Karpas-422 (cell line): ENCODE results near the gene SEMA7A. TPM values are rescaled to one million over a fixed set of nuclear protein-coding genes. Genes with fewer than 3 reads are reported as not detected.

ENCODE experiments used
- DNase-seq: peaks from one replicate; pipeline ENCODE4 v3.0.0-alpha.2; 2015
- H2AFZ ChIP-seq: fragments of 200-600 bp; sonication (generic); 2 replicates; pipeline ENCODE4 v1.6.1; 2014; ENCODE audit warnings: antibody characterized with exemption, low read length, mixed read lengths
- H3K27ac ChIP-seq: fragments of 200-600 bp; sonication (generic); 2 replicates; pipeline ENCODE4 v1.5.1; 2014; ENCODE audit warnings: mild to moderate bottlenecking, low read length, moderate library complexity
- H3K27me3 ChIP-seq: fragments of 200-600 bp; sonication (generic); 2 replicates; pipeline ENCODE4 v1.6.1; 2014; ENCODE audit warnings: low read length, mixed read lengths
- H3K36me3 ChIP-seq: fragments of 200-600 bp; sonication (generic); 2 replicates; pipeline ENCODE4 v1.6.1; 2014; ENCODE audit warnings: low read length, mixed read lengths; ENCODE audit not compliant: insufficient read depth
- H3K4me1 ChIP-seq: fragments of 200-600 bp; sonication (generic); 2 replicates; pipeline ENCODE4 v1.6.1; 2014; ENCODE audit warnings: mild to moderate bottlenecking, low read length, mixed read lengths
- H3K4me2 ChIP-seq: fragments of 200-600 bp; sonication (generic); 2 replicates; pipeline ENCODE4 v1.6.1; 2014; ENCODE audit warnings: low read length, low read depth, mild to moderate bottlenecking; ENCODE audit not compliant: poor library complexity, severe bottlenecking
- H3K4me3 ChIP-seq: fragments of 200-600 bp; sonication (generic); 2 replicates; pipeline ENCODE4 v1.5.1; 2014; ENCODE audit warnings: mild to moderate bottlenecking, antibody characterized with exemption, low read length, mixed read lengths
- H3K79me2 ChIP-seq: fragments of 200-600 bp; sonication (generic); 2 replicates; pipeline ENCODE4 v1.6.1; 2014; ENCODE audit warnings: mild to moderate bottlenecking, low read length, mixed read lengths
- H3K9ac ChIP-seq: fragments of 200-600 bp; sonication (generic); 2 replicates; pipeline ENCODE4 v1.6.0; 2014; ENCODE audit warnings: low read length
- H3K9me2 ChIP-seq: fragments of 200-600 bp; sonication (generic), shearing (Covaris generic); replicated peaks from 2 replicates; pipeline ENCODE4 v1.6.0; 2014; ENCODE audit warnings: mild to moderate bottlenecking, low read length, moderate library complexity; ENCODE audit not compliant: insufficient read depth
- H3K9me3 ChIP-seq: fragments of 300-700, 200-600 bp; sonication (generic); 2 replicates; pipeline ENCODE4 v1.6.1; 2014; ENCODE audit warnings: low read length, mixed read lengths
- H4K20me1 ChIP-seq: fragments of 200-600 bp; sonication (generic); 2 replicates; pipeline ENCODE4 v1.6.1; 2014; ENCODE audit warnings: mild to moderate bottlenecking, antibody characterized with exemption, low read length, low read depth; ENCODE audit not compliant: insufficient read depth
- total RNA-seq: library from RNA; depleted of rRNA; stranded (reverse); fragments of >200 nt; shearing (Covaris generic); gene quantifications from 2 replicates; pipeline ENCODE4 v1.2.3, GENCODE V29; 2014; ENCODE audit warnings: low replicate concordance

Gene SEMA7A
- total RNA-seq, 1 experiment from 2014 or later, result 41.6 TPM

- H2AFZ ChIP-seq, result no peak overlapping the region
- peak overlapping the region; percentile 52 for H3K9ac ChIP-seq
- H3K4me2 ChIP-seq, result peak overlapping the region; percentile 69
- H3K27me3 ChIP-seq, result no peaks in the 10 kb centered on the region
- DNase-seq, result peak; percentile 84
- peak overlapping the region; percentile 50 for H3K4me3 ChIP-seq
- H3K9me3 ChIP-seq, result no peaks in the 10 kb centered on the region
- peak overlapping the region; percentile 51 for H3K27ac ChIP-seq
- no peaks in the 10 kb centered on the region for H3K9me2 ChIP-seq
- H4K20me1 ChIP-seq, result peaks cover 10% of the 10 kb centered on the region; the same call in 1 of the 2 replicates
- peaks cover 9% of the 10 kb centered on the region; the same call in 1 of the 2 replicates for H3K36me3 ChIP-seq
- H3K4me1 ChIP-seq, result peaks cover 95% of the 10 kb centered on the region
- no peaks in the 10 kb centered on the region for H3K79me2 ChIP-seq
These were observed 22.1 kb downstream of the SEMA7A start for GRCh38 chr15:74411686-74412085.

- no peaks in the 10 kb centered on the region for H3K9me2 ChIP-seq
- no peak overlapping the region for H3K4me2 ChIP-seq
- H3K36me3 ChIP-seq, result peaks cover 9% of the 10 kb centered on the region; the same call in 1 of the 2 replicates
- H2AFZ ChIP-seq, result no peak overlapping the region
- H3K9ac ChIP-seq, result no peak overlapping the region
- DNase-seq, result no peak
- no peaks in the 10 kb centered on the region for H3K9me3 ChIP-seq
- H3K27me3 ChIP-seq, result no peaks in the 10 kb centered on the region
- H3K4me3 ChIP-seq, result no peak overlapping the region
- no peaks in the 10 kb centered on the region for H3K79me2 ChIP-seq
- H4K20me1 ChIP-seq, result peaks cover 4% of the 10 kb centered on the region; the same call in 1 of the 2 replicates
- peaks cover 95% of the 10 kb centered on the region for H3K4me1 ChIP-seq
- H3K27ac ChIP-seq, result peak overlapping the region; percentile 21; the same call in 1 of the 2 replicates
These were observed 23.3 kb downstream of the SEMA7A start for GRCh38 chr15:74410502-74410901.

- DNase-seq, result no peak
These were observed 24.5 kb downstream of the SEMA7A start for GRCh38 chr15:74409225-74409624.

GRCh38 chr15:74408815-74409214 is 24.9 kb downstream of the SEMA7A start:
- Histone ChIP-seq H3K4me3 (no peak overlapping the region), H3K4me2 (no peak overlapping the region), H4K20me1 (0 out of 2 replicates have a peak, but pooled peaks cover 4% of the 10 kb centered on the region), H3K9me3 (no peaks in the 10 kb centered on the region), H3K27me3 (no peaks in the 10 kb centered on the region), H3K36me3 (peaks cover 9% of the 10 kb centered on the region; the same call in 1 of the 2 replicates), H3K9ac (0 out of 2 replicates have a peak overlapping the region, but pooled peaks have one; percentile 2), H2AFZ (no peak overlapping the region), H3K27ac (peak overlapping the region; percentile 23; the same call in 1 of the 2 replicates), H3K9me2 (no peaks in the 10 kb centered on the region), H3K79me2 (no peaks in the 10 kb centered on the region), H3K4me1 (peaks cover 97% of the 10 kb centered on the region)
- no peak for DNase-seq

More at GRCh38 chr15:74409225-74409624, 24.5 kb downstream of the SEMA7A start:
- Histone ChIP-seq H3K9me2 (no peaks in the 10 kb centered on the region), H3K36me3 (peaks cover 9% of the 10 kb centered on the region; the same call in 1 of the 2 replicates), H3K9me3 (no peaks in the 10 kb centered on the region), H3K79me2 (no peaks in the 10 kb centered on the region), H3K27ac (no peak overlapping the region), H3K4me2 (no peak overlapping the region), H3K27me3 (no peaks in the 10 kb centered on the region), H4K20me1 (0 out of 2 replicates have a peak, but pooled peaks cover 4% of the 10 kb centered on the region), H3K4me1 (peaks cover 95% of the 10 kb centered on the region), H2AFZ (no peak overlapping the region), H3K9ac (no peak overlapping the region), H3K4me3 (no peak overlapping the region)

GRCh38 chr15:74408385-74408784 is 25.4 kb downstream of the SEMA7A start:
- H3K9ac ChIP-seq, result 0 out of 2 replicates have a peak overlapping the region, but pooled peaks have one; percentile 2

GRCh38 chr15:74406992-74407705 is 26.6 kb downstream of the SEMA7A start:
- H3K79me2 ChIP-seq, result no peaks in the 10 kb centered on the region
- peaks cover 9% of the 10 kb centered on the region; the same call in 1 of the 2 replicates for H3K36me3 ChIP-seq
- H3K9me2 ChIP-seq, result no peaks in the 10 kb centered on the region
- DNase-seq, result no peak
- H3K27ac ChIP-seq, result peak overlapping the region; percentile 92
- no peaks in the 10 kb centered on the region for H3K9me3 ChIP-seq
- peak overlapping the region; percentile 24 for H3K4me2 ChIP-seq
- H3K4me3 ChIP-seq, result no peak overlapping the region
- peaks cover 97% of the 10 kb centered on the region for H3K4me1 ChIP-seq
- H2AFZ ChIP-seq, result no peak overlapping the region
- no peaks in the 10 kb centered on the region for H3K27me3 ChIP-seq
- no peaks in the 10 kb centered on the region for H4K20me1 ChIP-seq
- H3K9ac ChIP-seq, result peak overlapping the region; percentile 7; the same call in 1 of the 2 replicates

More at GRCh38 chr15:74408385-74408784, 25.4 kb downstream of the SEMA7A start:
- no peaks in the 10 kb centered on the region for H3K79me2 ChIP-seq
- H3K4me1 ChIP-seq, result peaks cover 97% of the 10 kb centered on the region
- 0 out of 2 replicates have a peak, but pooled peaks cover under 1% of the 10 kb centered on the region for H4K20me1 ChIP-seq
- H3K9me3 ChIP-seq, result no peaks in the 10 kb centered on the region
- peak overlapping the region; percentile 23; the same call in 1 of the 2 replicates for H3K27ac ChIP-seq
- H3K36me3 ChIP-seq, result peaks cover 9% of the 10 kb centered on the region; the same call in 1 of the 2 replicates
- no peak overlapping the region for H3K4me3 ChIP-seq
- H2AFZ ChIP-seq, result no peak overlapping the region
- no peak for DNase-seq
- no peaks in the 10 kb centered on the region for H3K9me2 ChIP-seq
- no peak overlapping the region for H3K4me2 ChIP-seq
- no peaks in the 10 kb centered on the region for H3K27me3 ChIP-seq

GRCh38 chr15:74406517-74406916 is 27.2 kb downstream of the SEMA7A start:
- Histone ChIP-seq H3K36me3 (peaks cover 9% of the 10 kb centered on the region; the same call in 1 of the 2 replicates), H3K79me2 (no peaks in the 10 kb centered on the region), H2AFZ (no peak overlapping the region), H3K27me3 (no peaks in the 10 kb centered on the region), H3K9ac (no peak overlapping the region), H3K9me3 (no peaks in the 10 kb centered on the region), H3K27ac (peak overlapping the region; percentile 92; the same call in 1 of the 2 replicates), H3K4me2 (no peak overlapping the region), H4K20me1 (no peaks in the 10 kb centered on the region), H3K9me2 (no peaks in the 10 kb centered on the region), H3K4me1 (peaks cover 97% of the 10 kb centered on the region), H3K4me3 (no peak overlapping the region)
- DNase-seq, result no peak

- Histone ChIP-seq H4K20me1 (no peaks in the 10 kb centered on the region), H3K4me1 (peaks cover 97% of the 10 kb centered on the region), H3K9ac (no peak overlapping the region)
These were observed 27.9 kb downstream of the SEMA7A start for GRCh38 chr15:74405823-74406222.

More at GRCh38 chr15:74405823-74406222, 27.9 kb downstream of the SEMA7A start:
- no peak overlapping the region for H3K4me3 ChIP-seq
- H3K9me2 ChIP-seq, result no peaks in the 10 kb centered on the region
- H3K27ac ChIP-seq, result peak overlapping the region; percentile 92
- DNase-seq, result no peak
- peaks cover 4% of the 10 kb centered on the region; the same call in 1 of the 2 replicates for H3K36me3 ChIP-seq
- H3K27me3 ChIP-seq, result no peaks in the 10 kb centered on the region
- no peaks in the 10 kb centered on the region for H3K9me3 ChIP-seq
- H2AFZ ChIP-seq, result no peak overlapping the region
- H3K4me2 ChIP-seq, result no peak overlapping the region
- H3K79me2 ChIP-seq, result no peaks in the 10 kb centered on the region
